Lower leg skin (tissue), 3 donors: ENCODE results near the gene ADAMTS10.

Experiments used
- CTCF ChIP-seq, 3 donors: fragments of 450-650 bp; IDR thresholded peaks; one replicate each; pipeline ENCODE4 v1.5.1; 2016; ENCODE audit warnings: antibody characterized with exemption in 3 of 3, mild to moderate bottlenecking in 3 of 3, moderate library complexity in 2 of 3
- POLR2A ChIP-seq, 2 donors: fragments of 450-650 bp; IDR thresholded peaks; one replicate each; pipeline ENCODE4 v1.6.1; 2016 to 2017; ENCODE audit warnings: antibody characterized with exemption in 2 of 2, mild to moderate bottlenecking in 1 of 2, moderate library complexity in 1 of 2

- TF ChIP-seq POLR2A (IDR thresholded peaks at IDR 0.05) (no peak), CTCF (IDR thresholded peaks at IDR 0.05) (no peak)
Observed at GRCh38 chr19:8618751-8619150, 8.2 kb upstream of the ADAMTS10 start.
